GM23248 (cell line): ENCODE results near the gene STKLD1. TPM values are rescaled to one million over a fixed set of nuclear protein-coding genes. Genes with fewer than 3 reads are reported as not detected.

Source experiments
- DNase-seq: peaks from one replicate; pipeline ENCODE4 v3.0.0-alpha.2; 2015
- H2AFZ ChIP-seq: fragments of 200-600 bp; sonication (generic); 2 replicates; pipeline ENCODE4 v1.6.1; 2016; ENCODE audit warnings: antibody characterized with exemption
- H3F3A ChIP-seq: fragments of 200-600 bp; sonication (generic); 2 replicates; pipeline ENCODE4 v1.6.1; 2016; ENCODE audit warnings: mild to moderate bottlenecking, antibody characterized with exemption, mixed run types; ENCODE audit not compliant: insufficient read depth
- H3K27ac ChIP-seq: fragments of 200-600 bp; sonication (generic); 2 replicates; pipeline ENCODE4 v1.5.1; 2016; ENCODE audit warnings: mild to moderate bottlenecking
- H3K27me3 ChIP-seq: fragments of 200-600 bp; sonication (generic); replicated peaks from 2 replicates; pipeline ENCODE4 v1.6.1; 2016; ENCODE audit warnings: mild to moderate bottlenecking; ENCODE audit not compliant: insufficient read depth
- H3K36me3 ChIP-seq: fragments of 200-600 bp; sonication (generic); 2 replicates; pipeline ENCODE4 v1.6.1; 2016; ENCODE audit warnings: low read depth, mild to moderate bottlenecking
- H3K4me1 ChIP-seq: fragments of 200-600 bp; sonication (generic); 2 replicates; pipeline ENCODE4 v1.6.1; 2016; ENCODE audit warnings: mild to moderate bottlenecking; ENCODE audit not compliant: insufficient read depth
- H3K4me2 ChIP-seq: fragments of 200-600 bp; sonication (generic); one replicate; pipeline ENCODE4 v1.6.1; 2016; ENCODE audit warnings: mild to moderate bottlenecking; ENCODE audit not compliant: unreplicated experiment
- H3K4me3 ChIP-seq: fragments of 200-600 bp; sonication (generic); 2 replicates; pipeline ENCODE4 v1.5.1; 2016; ENCODE audit warnings: mild to moderate bottlenecking
- H3K79me2 ChIP-seq: fragments of 200-600 bp; sonication (generic); 2 replicates; pipeline ENCODE4 v1.6.1; 2016; ENCODE audit warnings: mild to moderate bottlenecking; ENCODE audit not compliant: insufficient read depth
- H3K9ac ChIP-seq: fragments of 200-600 bp; sonication (generic); 2 replicates; pipeline ENCODE4 v1.6.1; 2016; ENCODE audit warnings: mild to moderate bottlenecking
- H3K9me2 ChIP-seq: fragments of 200-600 bp; sonication (generic); 2 replicates; pipeline ENCODE4 v1.6.1; 2016; ENCODE audit warnings: mixed run types, mild to moderate bottlenecking, moderate library complexity; ENCODE audit not compliant: insufficient read depth
- H3K9me3 ChIP-seq: fragments of 200-600 bp; sonication (generic); one replicate; pipeline ENCODE4 v1.6.1; 2017; ENCODE audit warnings: low read depth
- H4K20me1 ChIP-seq: fragments of 200-600 bp; sonication (generic); 2 replicates; pipeline ENCODE4 v1.6.0; 2016; ENCODE audit not compliant: insufficient read depth
- EZH2 ChIP-seq: fragments of 200-600 bp; sonication (generic); IDR thresholded peaks from 2 replicates; pipeline ENCODE4 v1.6.1; 2018; ENCODE audit warnings: antibody characterized with exemption, mild to moderate bottlenecking; ENCODE audit not compliant: insufficient read depth, poor library complexity, severe bottlenecking
- EZH2phosphoT487 ChIP-seq: fragments of 200-600 bp; sonication (generic); IDR thresholded peaks from 2 replicates; pipeline ENCODE4 v1.6.1; 2018; ENCODE audit warnings: antibody characterized with exemption, moderate library complexity, mild to moderate bottlenecking, low read depth; ENCODE audit not compliant: insufficient read depth
- WGBS, 2 experiments: methylation state at CpG; one replicate each; pipeline ENCODE4 v1.1.6; 2015 to 2017; ENCODE audit warnings: low lambda C conversion rate in 2 of 2, low coverage in 1 of 2; ENCODE audit errors: missing lambda C conversion rate in 2 of 2; 5-methylcytosine and 5-hydroxymethylcytosine counted together
- in situ Hi-C: fragments of 300-500 bp; cut with MboI; formaldehyde crosslinking; loops from 2 replicates; pipeline ENCODE4 v1.15.0; 2020
- polyA plus RNA-seq: library from polyadenylated mRNA; unstranded; fragments of >200 nt; fragmentation: Nextera tagmentation; extraction: Ambion mirVana; gene quantifications from 2 replicates; pipeline ENCODE4 v1.2.1, GENCODE V29; 2016
- total RNA-seq: library from RNA; depleted of rRNA; stranded (reverse); fragments of >200 nt; shearing (Covaris generic); gene quantifications from 2 replicates; pipeline ENCODE4 v1.2.3, GENCODE V29; 2014

Gene STKLD1
- total and polyA plus RNA-seq, 2 experiments from 2014 or later = 0.32 to 0.38 TPM

- TF ChIP-seq EZH2phosphoT487 (no peak), EZH2 (no peak)
- Histone ChIP-seq H3K4me1 (no peaks in the 10 kb centered on the region), H2AFZ (no peak overlapping the region), H3K9me3 (no peaks in the 10 kb centered on the region), H3K27me3 (no peaks in the 10 kb centered on the region), H3K36me3 (no peaks in the 10 kb centered on the region), H3K9ac (no peak overlapping the region), H3K4me2 (no peak overlapping the region), H3K79me2 (no peaks in the 10 kb centered on the region), H4K20me1 (no peaks in the 10 kb centered on the region), H3F3A (peaks cover 12% of the 10 kb centered on the region; the same call in 1 of the 2 replicates), H3K27ac (no peak overlapping the region), H3K9me2 (0 out of 2 replicates have a peak, but pooled peaks cover 5% of the 10 kb centered on the region), H3K4me3 (no peak overlapping the region)
- in situ Hi-C loops = no loop called here
- WGBS, 2 experiments = 77 to 90% methylated on average over 4 of the region's 4 CpGs
- no peak for DNase-seq
Measured at GRCh38 chr9:133382507-133383141, 6.5 kb downstream of the STKLD1 start.

- in situ Hi-C loops = no loop called here
- Histone ChIP-seq H3K4me2 (no peak overlapping the region), H3K9ac (no peak overlapping the region), H3K36me3 (no peaks in the 10 kb centered on the region), H3K9me3 (no peaks in the 10 kb centered on the region), H3K27me3 (no peaks in the 10 kb centered on the region), H3F3A (0 out of 2 replicates have a peak, but pooled peaks cover 4% of the 10 kb centered on the region), H3K4me1 (no peaks in the 10 kb centered on the region), H4K20me1 (no peaks in the 10 kb centered on the region), H3K4me3 (no peak overlapping the region), H3K9me2 (0 out of 2 replicates have a peak, but pooled peaks cover 5% of the 10 kb centered on the region), H3K27ac (no peak overlapping the region), H2AFZ (no peak overlapping the region), H3K79me2 (no peaks in the 10 kb centered on the region)
- TF ChIP-seq EZH2 (no peak), EZH2phosphoT487 (no peak)
- WGBS, 2 experiments = 87 to 90% methylated on average over 3 of the region's 3 CpGs
- no peak for DNase-seq
Measured at GRCh38 chr9:133383438-133383837, 7.3 kb downstream of the STKLD1 start.

GRCh38 chr9:133384736-133385321, 8.7 kb downstream of the STKLD1 start:
- DNase-seq = no peak
- H3K9me2 ChIP-seq = 0 out of 2 replicates have a peak, but pooled peaks cover 5% of the 10 kb centered on the region
- no peaks in the 10 kb centered on the region for H3K79me2 ChIP-seq
- H3K9ac ChIP-seq = no peak overlapping the region
- no peaks in the 10 kb centered on the region for H3F3A ChIP-seq
- no peak overlapping the region for H3K4me3 ChIP-seq
- H4K20me1 ChIP-seq = no peaks in the 10 kb centered on the region
- H3K9me3 ChIP-seq = no peaks in the 10 kb centered on the region
- TF ChIP-seq EZH2 = no peak
- TF ChIP-seq EZH2phosphoT487 = no peak
- no peaks in the 10 kb centered on the region for H3K4me1 ChIP-seq
- H3K36me3 ChIP-seq = no peaks in the 10 kb centered on the region
- no peaks in the 10 kb centered on the region for H3K27me3 ChIP-seq
- 87% methylated on average over 17 of the region's 17 CpGs for WGBS, 2 experiments
- no peak overlapping the region for H3K4me2 ChIP-seq
- no peak overlapping the region for H2AFZ ChIP-seq
- in situ Hi-C loops = no loop called here
- no peak overlapping the region for H3K27ac ChIP-seq

- H3K9me3 ChIP-seq = no peaks in the 10 kb centered on the region
- no peak overlapping the region for H3K4me3 ChIP-seq
- TF ChIP-seq EZH2phosphoT487 (no peak), EZH2 (no peak)
- no peak overlapping the region for H3K9ac ChIP-seq
- no peak overlapping the region for H3K27ac ChIP-seq
- no peaks in the 10 kb centered on the region for H3F3A ChIP-seq
- in situ Hi-C loops = no loop called here
- no peaks in the 10 kb centered on the region for H3K4me1 ChIP-seq
- no peak for DNase-seq
- no peak overlapping the region for H2AFZ ChIP-seq
- H3K79me2 ChIP-seq = no peaks in the 10 kb centered on the region
- no peak overlapping the region for H3K4me2 ChIP-seq
- H4K20me1 ChIP-seq = no peaks in the 10 kb centered on the region
- no peaks in the 10 kb centered on the region for H3K36me3 ChIP-seq
- 74 to 83% methylated on average over 14 of the region's 14 CpGs for WGBS, 2 experiments
- H3K27me3 ChIP-seq = no peaks in the 10 kb centered on the region
- H3K9me2 ChIP-seq = 0 out of 2 replicates have a peak, but pooled peaks cover 5% of the 10 kb centered on the region
Measured at GRCh38 chr9:133385452-133385851, 9.3 kb downstream of the STKLD1 start.
